Subcutaneous adipose tissue (tissue), 4 donors: ENCODE data around the gene CYTIP. TPM values are rescaled to one million over a fixed set of nuclear protein-coding genes. Genes with fewer than 3 reads are reported as not detected.

Experiments used
- total RNA-seq, 4 donors: library from RNA; depleted of rRNA; stranded (reverse); fragments of >200 nt; gene quantifications; one replicate each; pipeline ENCODE4 v1.1.0, GENCODE V29; 2016
- TF ChIP-seq, protein P1 (sequence below): fragments of 450-650 bp; IDR thresholded peaks from one replicate; pipeline ENCODE4 v1.5.1; 2016; ENCODE audit warnings: low read depth, mild to moderate bottlenecking, control low read depth, antibody characterized with exemption, moderate library complexity

CYTIP gene
- total RNA-seq, result 10 to 100 TPM in 3 of 4 donors, 1 to 10 TPM in 1; 6.4 to 47.8 (median 14.6) TPM

DNA sequence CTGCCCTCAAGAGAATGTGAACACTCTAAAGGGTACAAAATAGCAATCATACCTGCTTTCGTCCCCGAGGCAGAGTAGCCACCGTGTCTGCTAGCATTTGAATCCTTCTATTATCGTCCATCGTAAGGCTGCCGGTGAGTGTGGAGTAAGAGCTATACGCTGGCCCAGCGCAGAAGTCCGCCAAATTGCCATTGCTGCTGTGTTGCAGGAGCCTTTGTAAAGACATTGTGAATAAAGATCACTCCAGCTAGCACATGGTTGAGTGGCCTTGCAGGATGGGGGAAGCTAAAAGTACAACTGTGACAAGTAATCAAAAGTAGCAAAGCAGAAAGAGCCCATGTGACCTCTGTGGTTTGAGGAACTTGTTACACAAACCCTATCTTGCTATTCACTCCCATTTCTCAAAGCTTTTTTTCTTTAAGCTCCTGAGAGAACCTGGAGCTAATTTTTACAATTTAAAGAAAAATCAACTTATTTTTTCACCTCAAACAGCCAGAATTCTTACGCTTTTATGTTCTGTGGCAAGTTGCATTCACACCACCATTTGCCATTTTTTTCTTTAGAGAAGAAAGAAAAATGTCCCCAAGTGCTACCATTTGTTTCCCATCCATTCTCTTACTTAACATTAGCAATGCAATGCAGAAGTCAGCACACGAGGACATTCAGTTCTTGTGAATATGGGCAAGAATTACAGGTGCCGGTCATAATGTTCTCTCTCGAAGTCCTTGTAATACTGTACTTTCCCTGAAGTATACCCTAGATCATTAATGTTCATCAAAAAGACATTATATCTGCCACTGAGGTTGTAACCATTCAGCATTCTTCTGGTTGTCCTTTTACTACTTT lies at the start of gene CYTIP:
Gene CYTIP (minus strand): TSS at position 295 of the 846 bp plus-strand sequence. CDS start 69 bp downstream, at position 226.
- TF ChIP-seq, protein P1, sequence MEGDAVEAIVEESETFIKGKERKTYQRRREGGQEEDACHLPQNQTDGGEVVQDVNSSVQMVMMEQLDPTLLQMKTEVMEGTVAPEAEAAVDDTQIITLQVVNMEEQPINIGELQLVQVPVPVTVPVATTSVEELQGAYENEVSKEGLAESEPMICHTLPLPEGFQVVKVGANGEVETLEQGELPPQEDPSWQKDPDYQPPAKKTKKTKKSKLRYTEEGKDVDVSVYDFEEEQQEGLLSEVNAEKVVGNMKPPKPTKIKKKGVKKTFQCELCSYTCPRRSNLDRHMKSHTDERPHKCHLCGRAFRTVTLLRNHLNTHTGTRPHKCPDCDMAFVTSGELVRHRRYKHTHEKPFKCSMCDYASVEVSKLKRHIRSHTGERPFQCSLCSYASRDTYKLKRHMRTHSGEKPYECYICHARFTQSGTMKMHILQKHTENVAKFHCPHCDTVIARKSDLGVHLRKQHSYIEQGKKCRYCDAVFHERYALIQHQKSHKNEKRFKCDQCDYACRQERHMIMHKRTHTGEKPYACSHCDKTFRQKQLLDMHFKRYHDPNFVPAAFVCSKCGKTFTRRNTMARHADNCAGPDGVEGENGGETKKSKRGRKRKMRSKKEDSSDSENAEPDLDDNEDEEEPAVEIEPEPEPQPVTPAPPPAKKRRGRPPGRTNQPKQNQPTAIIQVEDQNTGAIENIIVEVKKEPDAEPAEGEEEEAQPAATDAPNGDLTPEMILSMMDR, result no peak

DNA sequence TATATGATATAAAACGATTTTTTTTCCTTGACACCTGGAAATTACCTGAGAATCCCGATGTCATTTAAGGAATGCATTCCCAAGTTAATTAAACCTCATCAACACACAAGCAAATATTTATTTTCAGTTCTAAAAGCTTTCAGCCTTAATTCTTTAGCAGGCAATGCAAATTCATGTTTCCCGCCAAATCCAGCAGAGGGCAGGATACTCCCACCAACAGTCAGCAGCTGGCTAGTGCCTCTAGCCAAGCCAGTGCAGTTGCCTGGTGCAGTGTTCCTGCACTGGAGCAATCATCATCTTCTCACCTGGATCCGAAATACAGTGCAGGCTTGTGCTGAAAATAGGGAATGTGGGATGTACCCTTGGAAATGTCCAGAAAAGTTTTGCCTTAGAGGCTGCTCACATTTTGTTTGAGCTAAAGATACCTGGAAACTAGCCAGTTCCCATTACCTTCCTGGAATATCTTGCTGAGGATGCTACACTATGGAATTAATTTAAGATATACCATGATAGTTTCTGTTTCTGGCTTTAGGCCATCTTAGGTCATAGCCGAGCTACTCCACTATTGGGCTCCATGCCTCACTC lies 48.4 kb upstream of the CYTIP start:
- TF ChIP-seq, protein P1, result no peak

DNA sequence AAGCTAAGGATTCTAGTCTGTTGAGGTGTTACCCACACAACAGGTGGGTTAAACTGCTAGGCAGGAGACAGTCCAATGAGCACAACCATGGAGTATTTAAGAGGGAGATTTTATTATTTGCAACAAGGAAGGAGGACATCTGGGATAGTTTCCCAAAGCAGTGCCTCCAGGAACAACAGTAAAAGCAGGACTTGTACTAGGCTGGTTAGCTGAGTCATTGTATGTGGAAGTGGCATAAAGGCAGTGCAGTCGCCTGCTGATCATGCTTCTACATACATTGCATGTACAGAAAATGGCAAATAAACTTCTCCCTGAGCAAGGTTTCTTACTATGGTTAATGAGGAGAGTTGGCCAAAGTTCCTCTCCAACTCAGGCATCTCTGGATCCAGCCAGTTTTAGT lies 46.1 kb upstream of the CYTIP start:
- TF ChIP-seq, protein P1, result no peak

DNA sequence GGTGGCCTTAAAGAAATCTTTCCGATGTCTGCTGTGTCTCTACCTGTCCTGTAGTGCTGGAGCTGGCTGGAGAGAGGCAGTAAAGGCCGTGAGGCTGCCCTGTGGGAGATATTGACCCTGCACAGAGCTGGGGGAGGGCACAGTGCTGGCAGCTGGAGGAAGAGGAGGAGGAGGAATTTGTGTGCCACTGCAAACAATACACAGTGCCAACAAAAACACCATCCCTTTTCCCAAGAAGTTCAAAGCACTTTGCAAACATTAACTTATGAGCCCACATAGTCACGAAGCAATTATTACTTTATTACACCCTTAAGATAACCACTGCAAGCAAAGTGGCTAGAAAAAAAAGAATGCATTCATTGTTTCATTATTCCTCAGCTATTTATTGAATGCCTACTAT lies 45.0 kb upstream of the CYTIP start:
- TF ChIP-seq, protein P1, result no peak

DNA sequence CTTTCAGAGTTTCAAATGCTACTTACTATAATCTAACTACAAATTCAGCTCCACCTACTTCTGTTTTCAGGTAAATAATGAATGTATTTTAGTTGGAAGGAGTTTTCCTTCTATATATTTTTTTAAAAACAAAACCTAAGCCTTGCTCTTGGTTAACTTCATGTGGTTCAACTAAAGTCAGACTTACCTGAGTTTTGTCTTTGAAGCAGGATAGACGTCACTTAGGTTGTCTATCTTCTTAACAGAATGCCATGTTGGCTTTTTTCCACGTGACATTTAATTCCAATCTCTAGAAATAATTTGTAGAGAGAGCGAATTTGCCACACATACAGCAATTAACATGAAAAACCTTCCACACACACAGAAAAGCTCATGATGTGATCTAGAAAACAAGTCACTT lies 43.9 kb upstream of the CYTIP start:
- TF ChIP-seq, protein P1, result no peak

DNA sequence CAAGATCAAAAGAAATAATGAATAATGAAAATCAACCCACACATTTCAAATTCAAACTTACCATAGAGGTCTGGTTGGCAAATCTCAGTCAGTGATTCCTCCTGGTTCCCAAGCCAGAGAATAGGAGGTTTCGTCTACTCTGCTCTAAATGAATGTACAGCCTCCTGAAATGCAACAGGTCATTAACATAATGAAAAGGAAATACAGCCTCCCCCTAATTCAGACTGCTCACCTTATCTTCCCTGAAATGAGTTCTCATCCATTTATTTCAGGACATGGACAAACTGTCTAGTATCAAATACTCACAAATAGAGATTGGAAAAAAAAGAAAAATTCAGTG lies 43.4 kb upstream of the CYTIP start:
- TF ChIP-seq, protein P1, result no peak

DNA sequence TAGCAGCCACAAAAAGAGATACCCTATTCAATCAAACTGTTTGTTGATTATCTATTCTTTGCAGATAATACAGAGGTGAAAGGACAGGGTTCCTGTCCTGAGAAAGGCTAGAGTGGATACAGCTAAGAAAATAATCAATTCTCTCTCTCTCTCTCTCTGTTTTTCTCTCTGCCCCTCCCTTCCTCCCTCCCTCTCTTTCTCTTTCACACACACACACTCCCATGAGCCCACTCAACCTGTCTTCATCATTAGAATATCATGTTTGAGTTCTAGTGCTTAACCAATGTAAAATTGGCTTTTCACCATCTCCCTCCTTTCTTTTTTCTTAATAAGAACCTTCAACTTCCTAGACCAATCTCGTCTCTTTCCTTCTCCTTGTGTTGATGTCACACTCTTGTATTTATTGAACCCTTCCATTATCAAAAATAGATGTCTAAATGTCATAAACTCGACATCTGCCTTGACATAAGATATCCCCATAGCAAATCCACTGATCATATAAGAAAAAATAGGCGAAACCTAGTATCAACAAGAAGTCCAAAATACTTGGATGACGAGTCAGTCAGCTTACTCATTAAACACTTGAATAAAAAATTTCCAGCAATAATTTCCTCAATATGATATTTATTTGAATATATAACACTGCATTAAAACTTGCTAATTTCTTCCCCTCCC lies 42.8 kb upstream of the CYTIP start:
- TF ChIP-seq, protein P1, result no peak
